Measurements from ENCODE around the gene AKAP13.
"Not testable (repeated sequence)": the region's sequence is repeated elsewhere in the genome, so short reads cannot be mapped to it uniquely, and the experiment has no call there.

AKAP13 gene

GRCh38 chr15:85657132-85657531 lies 276.7 kb downstream of the AKAP13 start:
- no peak for TF ChIP-seq CTCF (conservative IDR thresholded peaks at IDR 0.05; ENCODE audit: low read length)
- DNase-seq (ENCODE audit: low read depth): no peak
- no peak overlapping the region for H3K4me3 ChIP-seq (ENCODE audit: low read length)

- TF ChIP-seq CTCF (conservative IDR thresholded peaks at IDR 0.05; ENCODE audit: low read length): no peak
- no peak overlapping the region for H3K4me3 ChIP-seq (ENCODE audit: low read length)
- peak; percentile 9 for DNase-seq (ENCODE audit: low read depth)
Observed at GRCh38 chr15:85658816-85659215, 278.4 kb downstream of the AKAP13 start.

GRCh38 chr15:85661859-85662258 lies 281.5 kb downstream of the AKAP13 start:
- H3K4me3 ChIP-seq (ENCODE audit: low read length): no peak overlapping the region
- no peak for DNase-seq (ENCODE audit: low read depth)
- no peak for TF ChIP-seq CTCF (conservative IDR thresholded peaks at IDR 0.05; ENCODE audit: low read length)

- not testable (repeated sequence) for DNase-seq (ENCODE audit: low read depth); H3K4me3 ChIP-seq (ENCODE audit: low read length)
Observed at GRCh38 chr15:85665677-85666076, 285.3 kb downstream of the AKAP13 start.

- peak; percentile 99 for DNase-seq (ENCODE audit: low read depth)
- no peak for TF ChIP-seq CTCF (conservative IDR thresholded peaks at IDR 0.05; ENCODE audit: low read length)
- H3K4me3 ChIP-seq (ENCODE audit: low read length): peak overlapping the region; percentile 3; the same call in 1 of the 2 replicates
Observed at GRCh38 chr15:85667491-85668424, 287.4 kb downstream of the AKAP13 start.

DNA sequence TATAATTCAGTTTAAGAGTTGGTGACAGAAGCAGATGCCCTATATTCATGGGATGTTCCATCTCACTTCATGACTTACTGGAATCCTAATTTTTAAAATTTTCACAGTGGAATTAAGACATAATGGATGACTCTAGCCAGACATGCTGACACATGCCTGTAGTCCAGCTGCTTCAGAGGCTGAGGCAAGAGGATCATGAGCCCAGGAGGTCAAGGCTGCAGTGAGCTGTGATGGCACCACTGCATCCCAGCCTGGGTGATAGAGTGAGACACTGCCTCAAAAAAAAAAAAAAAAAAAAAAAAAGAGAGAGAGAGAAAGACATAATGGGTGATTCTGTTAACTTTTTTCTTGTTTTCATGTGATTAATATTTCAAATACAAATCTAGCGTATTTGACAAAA lies 290.8 kb downstream of the AKAP13 start:
- no peak overlapping the region for H3K4me3 ChIP-seq (ENCODE audit: low read length)
- TF ChIP-seq CTCF (conservative IDR thresholded peaks at IDR 0.05; ENCODE audit: low read length): no peak
- peak; percentile 14 for DNase-seq (ENCODE audit: low read depth)

GRCh38 chr15:85672332-85673084 lies 292.1 kb downstream of the AKAP13 start:
- TF ChIP-seq CTCF (conservative IDR thresholded peaks at IDR 0.05; ENCODE audit: low read length): no peak
- DNase-seq (ENCODE audit: low read depth): peak; percentile 50
- H3K4me3 ChIP-seq (ENCODE audit: low read length): no peak overlapping the region

Measured in AG10803 (cell line).